HG03066 (cell line): Measurements from ENCODE around the gene ZBTB8OS.

Source experiments
- ATAC-seq: cut with Tn5 transposase; IDR thresholded peaks from one replicate; pipeline ENCODE4 v1.9.1; 2021; ENCODE audit warnings: low read depth; ENCODE audit not compliant: unreplicated experiment

The ZBTB8OS gene

GRCh38 chr1:32612189-32612881, 38.0 kb downstream of the ZBTB8OS start:
- no peak for ATAC-seq

GRCh38 chr1:32611859-32612188, 38.5 kb downstream of the ZBTB8OS start:
- no peak for ATAC-seq

GRCh38 chr1:32609180-32609579, 41.2 kb downstream of the ZBTB8OS start:
- no peak for ATAC-seq

- ATAC-seq, result no peak
Measured at GRCh38 chr1:32606565-32607371, 43.6 kb downstream of the ZBTB8OS start.

- no peak for ATAC-seq
Measured at GRCh38 chr1:32605711-32606424, 44.5 kb downstream of the ZBTB8OS start.

GRCh38 chr1:32600034-32600433, 50.3 kb downstream of the ZBTB8OS start:
- no peak for ATAC-seq

- ATAC-seq, result no peak
Measured at GRCh38 chr1:32592943-32593342, 57.4 kb downstream of the ZBTB8OS start.

- no peak for ATAC-seq
Measured at GRCh38 chr1:32580348-32581017, 69.9 kb downstream of the ZBTB8OS start.
